HG03378 (cell line): Measurements from ENCODE around the gene ACSS1.
"Not testable (repeated sequence)": the region's sequence is repeated elsewhere in the genome, so short reads cannot be mapped to it uniquely, and the experiment has no call there.

Experiments used
- ATAC-seq: cut with Tn5 transposase; IDR thresholded peaks from one replicate; pipeline ENCODE4 v1.9.1; 2021; ENCODE audit warnings: mild to moderate bottlenecking, moderate library complexity; ENCODE audit not compliant: unreplicated experiment

Gene ACSS1

GRCh38 chr20:25014816-25015215 is 43.1 kb downstream of the ACSS1 start:
- no peak for ATAC-seq

GRCh38 chr20:25013478-25014380 is 44.2 kb downstream of the ACSS1 start:
- ATAC-seq: no peak

DNA sequence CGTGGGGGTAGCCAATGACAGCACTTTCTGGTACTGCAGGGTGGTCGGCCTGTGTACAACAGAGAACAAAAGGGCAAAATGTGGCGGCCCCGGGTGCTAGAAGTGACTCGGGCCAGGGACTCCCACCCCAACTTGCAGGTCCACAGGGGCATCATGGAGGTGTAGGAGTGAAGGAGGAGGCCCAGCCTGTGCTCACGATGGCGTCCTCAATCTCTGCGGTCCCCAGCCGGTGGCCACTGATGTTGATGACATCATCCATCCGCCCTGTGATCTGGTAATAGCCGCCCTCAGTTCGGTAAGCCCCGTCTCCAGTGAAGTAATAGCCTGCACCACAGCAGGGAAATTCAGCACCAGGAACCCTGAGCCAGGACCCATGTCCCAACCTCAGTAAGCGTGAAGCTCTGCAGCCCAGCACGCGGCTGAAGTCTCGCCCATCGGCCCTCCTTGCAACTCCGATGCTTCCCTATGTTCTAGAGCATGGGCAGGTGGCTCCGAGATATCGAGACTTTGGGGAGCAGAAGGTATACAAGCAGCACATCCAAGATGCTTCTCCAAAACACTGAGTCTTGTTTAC is 45.2 kb downstream of the ACSS1 start:
- ATAC-seq: no peak

DNA sequence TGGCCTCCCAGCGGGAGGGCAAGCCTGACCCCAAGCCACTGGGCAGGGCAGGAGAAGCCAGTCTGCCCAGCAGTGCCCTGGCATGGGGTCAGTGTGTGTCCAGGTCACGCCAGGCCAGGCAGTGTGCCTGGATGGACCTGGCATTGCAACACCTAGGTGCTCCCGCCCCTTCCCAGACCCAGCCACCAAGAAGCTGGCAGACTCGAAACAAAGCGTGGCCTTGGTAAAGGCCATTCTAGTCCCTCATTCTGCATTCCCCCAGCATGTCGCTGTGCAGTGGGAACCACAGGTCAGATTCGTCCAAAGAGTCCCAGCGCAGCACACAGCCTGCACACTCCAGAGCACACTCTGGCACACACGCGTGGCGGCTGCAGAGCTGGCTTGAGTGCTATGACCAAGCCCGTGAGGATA is 46.1 kb downstream of the ACSS1 start:
- ATAC-seq: no peak

- ATAC-seq: no peak
Observed at GRCh38 chr20:25011261-25011660, 46.7 kb downstream of the ACSS1 start.

DNA sequence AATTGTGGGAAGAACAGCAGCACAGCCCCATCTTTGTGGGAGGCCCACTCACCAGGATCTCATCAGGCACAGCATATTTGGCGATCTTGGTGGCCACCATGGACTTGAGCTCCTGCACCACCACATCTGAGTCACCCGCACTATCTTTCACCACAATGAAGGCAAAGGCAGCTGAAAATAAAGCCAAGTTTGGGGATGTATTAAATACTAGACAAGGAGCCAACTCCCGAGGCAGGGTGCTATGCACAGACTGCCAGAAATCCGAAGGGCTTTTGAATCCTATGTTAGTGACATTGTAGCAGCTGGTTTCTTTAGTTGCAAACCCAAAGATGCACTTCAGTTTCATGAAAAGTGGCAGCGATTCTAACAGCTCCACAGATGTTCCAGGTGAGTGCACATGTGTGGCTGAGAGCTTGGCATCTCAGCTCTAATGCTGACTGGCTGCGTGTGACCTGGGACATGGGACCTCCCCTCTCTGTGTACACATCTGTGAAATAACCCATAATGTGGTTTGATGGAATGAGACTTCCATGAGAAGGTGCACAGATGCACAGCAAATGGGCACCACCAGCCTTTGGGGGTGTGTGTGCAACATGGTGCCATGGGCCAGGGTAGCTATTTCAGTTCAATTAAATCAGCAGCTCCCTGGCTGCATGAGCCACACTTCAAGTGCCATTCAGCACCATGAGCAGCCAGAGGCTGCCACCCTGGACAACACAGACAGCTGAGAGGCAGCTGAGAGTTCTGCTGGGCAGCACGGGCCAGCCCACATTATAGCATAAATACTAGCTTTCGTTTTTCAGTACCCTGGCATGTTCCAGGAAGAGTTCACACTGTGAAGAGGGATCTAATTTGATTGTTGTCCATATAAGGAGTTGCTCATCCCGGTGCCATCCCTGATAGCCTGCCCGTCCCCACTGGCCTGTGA is 48.5 kb downstream of the ACSS1 start:
- ATAC-seq: no peak

DNA sequence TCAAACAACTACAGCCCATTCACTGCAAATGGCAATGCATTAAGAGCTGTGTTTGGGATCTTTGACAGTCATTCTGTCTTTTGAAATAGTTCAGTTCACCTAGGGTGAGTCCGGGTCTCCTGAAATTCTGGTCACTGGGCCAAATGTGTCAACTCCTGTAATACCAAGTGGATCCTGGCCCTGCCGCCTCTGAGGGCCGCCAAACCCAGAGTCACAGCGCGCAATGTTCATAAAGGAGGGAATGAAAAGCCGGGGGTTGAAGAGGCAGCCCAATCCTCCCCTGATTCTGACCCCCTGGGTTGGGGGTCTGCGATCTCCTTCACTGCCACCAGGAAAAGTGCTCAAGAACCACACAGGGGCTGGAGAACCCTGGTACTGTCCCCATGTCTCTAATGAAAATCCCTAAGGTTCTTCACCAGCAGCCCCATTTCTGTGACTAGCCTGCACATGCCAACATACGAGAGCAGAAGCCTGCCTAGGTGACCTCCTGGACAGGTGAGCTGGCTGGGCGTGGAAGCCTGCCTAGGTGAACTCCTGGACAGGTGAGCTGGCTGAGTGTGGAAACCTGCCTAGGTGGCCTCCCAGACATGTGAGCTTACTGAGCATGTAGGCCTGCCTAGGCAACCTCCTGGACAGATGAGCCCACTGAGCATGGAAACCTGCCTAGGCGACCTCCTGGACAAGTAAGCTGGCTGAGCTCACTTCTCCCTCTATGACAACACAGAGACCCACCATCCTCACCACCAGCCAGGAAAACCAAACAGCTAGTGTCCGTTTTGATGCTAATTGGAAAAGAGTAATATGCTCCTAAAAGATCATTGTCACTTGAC is 49.3 kb downstream of the ACSS1 start:
- no peak for ATAC-seq

DNA sequence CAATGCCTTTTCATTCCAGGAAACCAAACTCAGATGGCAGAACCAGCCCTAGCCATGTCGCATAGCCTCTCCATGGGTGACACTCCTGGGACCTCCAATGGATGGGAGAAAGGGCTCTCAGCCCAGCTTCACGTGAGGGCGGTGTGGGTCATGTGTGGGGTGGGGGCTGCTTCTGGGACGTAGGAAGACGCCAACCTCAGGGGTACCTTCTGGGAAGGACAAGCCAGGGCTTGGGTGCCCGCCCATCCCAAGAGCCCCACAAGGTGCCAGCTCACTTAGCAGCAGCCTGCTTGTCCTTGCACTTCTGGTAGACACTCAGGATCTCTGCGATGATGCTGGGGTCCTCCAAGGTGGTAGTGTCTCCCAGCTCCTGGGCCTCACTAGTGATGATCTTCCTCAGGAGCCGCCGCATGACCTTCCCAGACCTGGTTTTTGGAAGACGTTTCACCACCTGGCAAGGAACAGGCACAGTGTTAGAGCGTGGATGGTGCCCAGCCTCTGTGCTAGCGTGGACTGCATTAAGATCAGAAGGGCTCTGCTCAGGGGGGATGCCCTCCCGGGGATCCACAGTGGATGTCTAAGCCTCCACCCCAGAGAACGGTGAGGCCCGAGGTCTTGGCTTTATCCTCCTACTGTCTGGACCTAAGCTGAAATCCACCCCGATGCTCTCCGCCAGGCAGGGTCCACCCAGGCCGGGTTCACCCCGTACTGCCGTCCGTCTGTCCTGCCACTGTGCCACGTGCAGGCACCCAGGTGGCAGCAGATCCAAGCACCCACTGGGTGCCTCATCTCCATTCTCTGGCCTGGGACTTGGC is 50.2 kb downstream of the ACSS1 start:
- ATAC-seq: no peak

GRCh38 chr20:25006431-25007167 is 51.3 kb downstream of the ACSS1 start:
- no peak for ATAC-seq

- ATAC-seq: no peak
Observed at GRCh38 chr20:25005661-25006060, 52.3 kb downstream of the ACSS1 start.

DNA sequence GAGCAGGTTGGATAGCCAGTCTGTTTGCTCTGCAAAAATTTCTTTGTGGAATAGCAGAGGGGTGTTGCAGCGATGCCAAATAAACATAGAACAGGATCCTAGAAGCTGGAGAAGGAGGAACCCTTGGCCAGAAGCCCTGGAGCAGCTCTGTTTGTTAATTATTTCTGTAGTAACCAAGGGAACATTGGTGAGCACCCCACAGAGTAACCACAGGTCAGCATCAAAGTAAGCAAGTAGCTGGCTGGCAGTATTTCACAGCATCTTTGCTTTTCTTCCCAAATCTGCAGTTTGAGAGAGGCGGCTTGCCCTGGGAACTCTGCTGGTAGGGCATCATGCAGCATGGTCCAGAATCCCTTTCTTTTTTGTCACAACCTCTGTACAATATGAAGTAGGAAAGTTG is 52.7 kb downstream of the ACSS1 start:
- ATAC-seq: no peak

GRCh38 chr20:25003002-25003401 is 54.9 kb downstream of the ACSS1 start:
- no peak for ATAC-seq

- ATAC-seq: not testable (repeated sequence)
Observed at GRCh38 chr20:25001323-25001722, 56.6 kb downstream of the ACSS1 start.

DNA sequence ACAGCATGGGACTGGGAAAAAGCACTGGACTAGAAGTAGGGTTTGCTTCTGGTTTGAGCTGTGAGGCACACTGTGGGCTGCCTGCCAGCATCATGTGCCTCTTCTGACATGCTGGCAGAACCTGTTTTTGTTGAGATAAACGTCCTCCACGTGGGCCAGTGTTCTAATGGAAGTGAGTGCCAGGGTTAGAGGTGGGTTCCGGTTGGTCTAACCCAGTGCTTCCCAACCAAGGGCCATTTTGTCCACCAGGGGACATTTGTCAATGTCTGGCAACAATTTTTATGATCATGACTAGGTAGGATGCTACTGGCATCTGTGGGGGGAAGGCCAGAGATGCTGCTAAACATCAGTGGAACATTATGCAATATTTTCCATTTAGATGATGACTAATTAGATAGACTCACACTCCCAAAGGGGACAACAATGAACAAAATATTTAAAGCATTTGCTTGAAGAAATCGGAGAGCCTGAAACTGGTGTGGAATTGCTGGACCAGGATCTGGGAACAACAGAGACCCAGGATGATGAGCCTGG is 57.6 kb downstream of the ACSS1 start:
- no peak for ATAC-seq

DNA sequence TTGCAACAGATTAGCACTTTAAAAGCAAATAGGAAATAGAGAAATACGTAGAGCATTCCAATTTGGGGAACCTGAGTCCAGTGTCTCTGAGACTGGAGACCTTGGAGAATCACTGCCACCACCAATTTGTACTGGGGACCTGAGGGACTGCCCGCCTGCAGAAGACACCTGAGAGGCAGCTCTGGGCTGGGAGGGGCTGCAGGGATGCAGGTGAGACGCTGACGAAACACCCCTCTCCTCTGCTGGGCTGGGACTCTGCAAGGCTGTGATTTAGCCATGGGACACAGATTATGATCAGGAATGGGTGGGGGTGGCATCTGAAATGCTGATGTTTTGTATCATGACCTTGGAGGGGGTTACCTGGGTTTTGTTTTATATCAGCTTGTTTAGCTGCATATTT is 58.4 kb downstream of the ACSS1 start:
- no peak for ATAC-seq

- ATAC-seq: no peak
Observed at GRCh38 chr20:24998631-24999445, 59.1 kb downstream of the ACSS1 start.

- no peak for ATAC-seq
Observed at GRCh38 chr20:24998121-24998520, 59.8 kb downstream of the ACSS1 start.
